ENCODE results near the gene ERMP1.
A peak's percentile ranks its signal among the peaks of the same experiment; 100 is the strongest.

ERMP1 gene

GRCh38 chr9:5852987-5853386 lies 20.1 kb upstream of the ERMP1 start:
- H3K27ac ChIP-seq, result no peak overlapping the region
- no peak for TF ChIP-seq CTCF (conservative IDR thresholded peaks at IDR 0.05)

- no peak for TF ChIP-seq CTCF (conservative IDR thresholded peaks at IDR 0.05)
- H3K27ac ChIP-seq, result no peak overlapping the region
Observed at GRCh38 chr9:5851445-5851844, 18.5 kb upstream of the ERMP1 start.

- no peak for TF ChIP-seq CTCF (conservative IDR thresholded peaks at IDR 0.05)
- no peak overlapping the region for H3K27ac ChIP-seq
Observed at GRCh38 chr9:5850724-5851122, 17.8 kb upstream of the ERMP1 start.

GRCh38 chr9:5848372-5848882 lies 15.5 kb upstream of the ERMP1 start:
- no peak overlapping the region for H3K27ac ChIP-seq
- no peak for TF ChIP-seq CTCF (conservative IDR thresholded peaks at IDR 0.05)

- no peak for TF ChIP-seq CTCF (conservative IDR thresholded peaks at IDR 0.05)
- H3K27ac ChIP-seq, result peak overlapping the region; percentile 86
Observed at GRCh38 chr9:5846501-5846921, 13.6 kb upstream of the ERMP1 start.

- H3K27ac ChIP-seq, result peak overlapping the region; percentile 86
- no peak for TF ChIP-seq CTCF (conservative IDR thresholded peaks at IDR 0.05)
Observed at GRCh38 chr9:5846096-5846495, 13.2 kb upstream of the ERMP1 start.

- peak overlapping the region; percentile 86 for H3K27ac ChIP-seq
- TF ChIP-seq CTCF (conservative IDR thresholded peaks at IDR 0.05), result no peak
Observed at GRCh38 chr9:5845157-5845531, 12.2 kb upstream of the ERMP1 start.

Measured in VCaP (cell line).